ENCODE results near the gene PRR36. TPM values are rescaled to one million over a fixed set of nuclear protein-coding genes. Genes with fewer than 3 reads are reported as not detected.
A peak's percentile ranks its signal among the peaks of the same experiment; 100 is the strongest.

PRR36 gene
- total and polyA plus RNA-seq, 2 donors (not counting 1 experiment from before 2014, with no cell fraction given): 0.01 TPM; not detected in 1

DNA sequence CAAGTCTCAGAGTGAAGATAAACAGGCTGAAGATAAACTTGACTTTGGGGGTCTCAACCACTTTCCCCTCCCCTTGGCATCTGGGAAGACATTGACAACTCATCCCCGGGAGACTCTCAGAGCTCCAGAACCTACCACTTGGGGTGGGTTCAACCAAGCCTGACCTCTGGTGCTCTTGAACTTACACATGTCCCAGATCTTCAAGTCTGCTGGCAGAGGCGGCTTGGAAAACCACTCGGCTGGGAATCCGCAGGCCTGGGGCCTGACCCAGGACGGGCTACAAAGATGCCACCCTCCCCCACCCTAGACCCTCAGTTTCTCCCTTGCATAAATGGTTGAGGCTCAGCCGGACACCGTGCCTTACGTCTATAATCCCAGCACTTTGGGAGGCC is 14.6 kb upstream of the PRR36 start:
- H3K9ac ChIP-seq (ENCODE audit: low read length): no peak overlapping the region
- H3K79me2 ChIP-seq (ENCODE audit: control insufficient read depth, insufficient read depth, low read length): no peaks in the 10 kb centered on the region
- Mint-ChIP-seq H3K27me3 (peaks cover 18% of the 10 kb centered on the region), H3K4me3 (no peak overlapping the region), H3K27ac (no peak overlapping the region), H3K9me3 (ENCODE audit: insufficient read depth) (no peaks in the 10 kb centered on the region), H3K4me1 (no peaks in the 10 kb centered on the region)
- H4K20me1 ChIP-seq (ENCODE audit: control insufficient read depth, insufficient read depth, low read length, poor library complexity, severe bottlenecking): no peaks in the 10 kb centered on the region
- peaks cover 0 to 27% (median 5%) of the 10 kb centered on the region in 4 experiments for H3K27me3 ChIP-seq (replicated peaks in 1 of 4; ENCODE audit: control extremely low read depth in 1 of 4, control insufficient read depth in 3 of 4, insufficient read depth in 4 of 4, low read length in 3 of 4)
- TF ChIP-seq CTCF (IDR thresholded peaks at IDR 0.05) (no peak), EZH2 (IDR thresholded peaks at IDR 0.05; ENCODE audit: borderline replicate concordance, insufficient read depth, low read depth, low read length, poor library complexity, severe bottlenecking) (no peak)
- 89% methylated on average over 8 of the region's 8 CpGs for WGBS (ENCODE audit: insufficient coverage)
- ChIA-PET POLR2A (no interaction called here), CTCF (no interaction called here)
- intact Hi-C loops (cut with micrococcal nuclease): no loop called here
- no peak overlapping the region for H2AFZ ChIP-seq (ENCODE audit: insufficient read depth, low read depth, low read length, poor library complexity, severe bottlenecking)
- peaks cover 0 to 4% of the 10 kb centered on the region in 2 donors for H3K4me1 ChIP-seq (ENCODE audit: control insufficient read depth in 2 of 2, insufficient read depth in 2 of 2, low read length in 2 of 2)
- no peak for ATAC-seq (ENCODE audit: low read depth)
- H3K27ac ChIP-seq (ENCODE audit: low read length in 2 of 2): no peak overlapping the region
- no peaks in the 10 kb centered on the region for H3K9me3 ChIP-seq (ENCODE audit: control extremely low read depth in 1 of 3, control insufficient read depth in 2 of 3, insufficient read depth in 1 of 3, low read length in 2 of 3)
- H3K36me3 ChIP-seq (replicated peaks in 1 of 2; ENCODE audit: control extremely low read depth in 1 of 2, control insufficient read depth in 1 of 2, extremely low read depth in 1 of 2, insufficient read depth in 2 of 2, low read length in 1 of 2): no peaks in the 10 kb centered on the region
- DNase-seq: no peak
- no peak overlapping the region for H3K4me3 ChIP-seq (ENCODE audit: control extremely low read depth in 1 of 5, extremely low read depth in 1 of 5, insufficient read depth in 1 of 5, low read depth in 2 of 5, low read length in 4 of 5)
- no peak overlapping the region for H3K4me2 ChIP-seq (replicated peaks; ENCODE audit: low read depth, low read length, poor library complexity, severe bottlenecking)

GRCh38 chr19:7888145-7888825 is 14.1 kb upstream of the PRR36 start, which contains the start of gene LRRC8E:
Gene LRRC8E (plus strand): TSS chr19:7888510. CDS start chr19:7895604, 7,094 bp downstream.
- peaks cover 0 to 27% (median 5%) of the 10 kb centered on the region in 4 experiments for H3K27me3 ChIP-seq (replicated peaks in 1 of 4; ENCODE audit: control extremely low read depth in 1 of 4, control insufficient read depth in 3 of 4, insufficient read depth in 4 of 4, low read length in 3 of 4)
- H3K4me1 ChIP-seq (ENCODE audit: control insufficient read depth in 2 of 2, insufficient read depth in 2 of 2, low read length in 2 of 2): peaks cover 0 to 4% of the 10 kb centered on the region in 2 donors
- no peak within 1 kb of the TSS for H3K4me3 ChIP-seq (ENCODE audit: control extremely low read depth in 1 of 5, extremely low read depth in 1 of 5, insufficient read depth in 1 of 5, low read depth in 2 of 5, low read length in 4 of 5)
- intact Hi-C loops (cut with micrococcal nuclease): no loop called here
- H3K4me3 Mint-ChIP-seq: no peak within 1 kb of the TSS
- H3K27ac Mint-ChIP-seq: no peak within 1 kb of the TSS
- POLR2A ChIA-PET: no interaction called here
- CTCF ChIA-PET: no interaction called here
- H3K4me1 Mint-ChIP-seq: no peaks in the 10 kb centered on the region
- H2AFZ ChIP-seq (ENCODE audit: insufficient read depth, low read depth, low read length, poor library complexity, severe bottlenecking): peak within 1 kb of the TSS; percentile 22
- H3K9ac ChIP-seq (ENCODE audit: low read length): no peak within 1 kb of the TSS
- H3K9me3 Mint-ChIP-seq (ENCODE audit: insufficient read depth): no peaks in the 10 kb centered on the region
- H3K9me3 ChIP-seq (ENCODE audit: control extremely low read depth in 1 of 3, control insufficient read depth in 2 of 3, insufficient read depth in 1 of 3, low read length in 2 of 3): no peaks in the 10 kb centered on the region
- peak; percentile 43 for ATAC-seq (ENCODE audit: low read depth)
- peak within 1 kb of the TSS; percentile 43 for H3K4me2 ChIP-seq (replicated peaks; ENCODE audit: low read depth, low read length, poor library complexity, severe bottlenecking)
- 14% methylated on average over 53 of the region's 53 CpGs for WGBS (ENCODE audit: insufficient coverage)
- H3K27ac ChIP-seq (ENCODE audit: low read length in 2 of 2): no peak within 1 kb of the TSS
- TF ChIP-seq CTCF (IDR thresholded peaks at IDR 0.05): no peak
- H3K79me2 ChIP-seq (ENCODE audit: control insufficient read depth, insufficient read depth, low read length): no peaks in the 10 kb centered on the region
- peak; percentile 18 for DNase-seq
- H3K36me3 ChIP-seq (replicated peaks in 1 of 2; ENCODE audit: control extremely low read depth in 1 of 2, control insufficient read depth in 1 of 2, extremely low read depth in 1 of 2, insufficient read depth in 2 of 2, low read length in 1 of 2): no peaks in the 10 kb centered on the region
- H4K20me1 ChIP-seq (ENCODE audit: control insufficient read depth, insufficient read depth, low read length, poor library complexity, severe bottlenecking): no peaks in the 10 kb centered on the region
- H3K27me3 Mint-ChIP-seq: peaks cover 17% of the 10 kb centered on the region
